SK-N-SH (cell line): ENCODE data around the gene KRAS. TPM values are rescaled to one million over a fixed set of nuclear protein-coding genes. Genes with fewer than 3 reads are reported as not detected.

Source experiments
- CTCF ChIA-PET: fragments of 300-600, 350-600 bp; formaldehyde crosslinking; extraction: SDS; loops from one replicate; lab custom pipeline; 2021; lab: Yijun Ruan, JAX
- POLR2A ChIA-PET: fragments of 350-600 bp; sonication (Branson Sonifier 250); formaldehyde crosslinking; extraction: SDS; loops from one replicate; lab custom pipeline; 2020; ENCODE audit warnings: antibody characterized with exemption, inconsistent platforms; lab: Yijun Ruan, JAX
- DNase-seq: peaks from one replicate; pipeline ENCODE4 v3.0.0; 2012
- H2AFZ ChIP-seq: fragments of 200-600 bp; sonication (generic); 2 replicates; pipeline ENCODE4 v1.8.1; 2016; ENCODE audit warnings: antibody characterized with exemption, mild to moderate bottlenecking, low read depth
- H3F3A ChIP-seq: fragments of 200-600 bp; sonication (generic); replicated peaks from 2 replicates; pipeline ENCODE3; 2016; ENCODE audit warnings: antibody characterized with exemption, mild to moderate bottlenecking; ENCODE audit not compliant: insufficient read depth
- H3K27ac ChIP-seq, 2 experiments: fragments of 200-500 bp in 1 of 2; fragments of 200-600 bp in 1 of 2; sonication (Bioruptor generic) in 1 of 2; sonication (generic), shearing (Covaris generic) in 1 of 2; 2 replicates each; pipeline versions ENCODE4 v1.5.1 to v1.6.1; 2014 to 2016; ENCODE audit warnings: low read depth in 2 of 2, inconsistent platforms in 1 of 2, low read length in 1 of 2, mild to moderate bottlenecking in 1 of 2, mixed read lengths in 1 of 2
- H3K27me3 ChIP-seq: fragments of 200-600 bp; sonication (generic), shearing (Covaris generic); 2 replicates; pipeline ENCODE4 v1.6.1; 2016; ENCODE audit warnings: mixed run types; ENCODE audit not compliant: insufficient read depth
- H3K36me3 ChIP-seq, 2 experiments: fragments of 200-500 bp in 1 of 2; fragments of 200-600 bp in 1 of 2; sonication (Bioruptor generic) in 1 of 2; sonication (generic) in 1 of 2; replicated peaks in 1 of 2; 2 replicates each; pipeline versions ENCODE3 to v1.5.1; 2014 to 2016; ENCODE audit warnings: low read length in 1 of 2, mild to moderate bottlenecking in 1 of 2; ENCODE audit not compliant: insufficient read depth in 2 of 2, control insufficient read depth in 1 of 2
- H3K4me1 ChIP-seq, 2 experiments: fragments of 200-500 bp in 1 of 2; fragments of 200-600 bp in 1 of 2; sonication (Bioruptor generic) in 1 of 2; sonication (generic), shearing (Covaris generic) in 1 of 2; 2 replicates each; pipeline versions ENCODE4 v1.5.1 to v1.6.1; 2014 to 2016; ENCODE audit warnings: low read depth in 1 of 2, low read length in 1 of 2, mixed run types in 1 of 2; ENCODE audit not compliant: insufficient read depth in 2 of 2, control insufficient read depth in 1 of 2
- H3K4me2 ChIP-seq: fragments of 200-600 bp; sonication (generic), shearing (Covaris generic); 2 replicates; pipeline ENCODE4 v1.6.1; 2017; ENCODE audit warnings: mixed run types
- H3K4me3 ChIP-seq, 2 experiments: fragments of 200-500 bp in 1 of 2; fragments of 200-600 bp in 1 of 2; sonication (Bioruptor generic) in 1 of 2; sonication (generic), shearing (Covaris generic) in 1 of 2; 2 replicates each; pipeline versions ENCODE4 v1.5.1 to v1.8.1; 2014 to 2016; ENCODE audit warnings: low read depth in 2 of 2, inconsistent platforms in 1 of 2, low read length in 1 of 2, mild to moderate bottlenecking in 1 of 2, mixed read lengths in 1 of 2, moderate library complexity in 1 of 2
- H3K79me2 ChIP-seq: fragments of 200-600 bp; sonication (generic); 2 replicates; pipeline ENCODE4 v1.8.1; 2017; ENCODE audit warnings: mild to moderate bottlenecking; ENCODE audit not compliant: insufficient read depth
- H3K9ac ChIP-seq: fragments of 200-600 bp; sonication (generic); 2 replicates; pipeline ENCODE4 v1.6.1; 2017; ENCODE audit warnings: mixed run types
- H3K9me2 ChIP-seq: fragments of 200-600 bp; sonication (generic); 2 replicates; pipeline ENCODE4 v1.6.1; 2017; ENCODE audit warnings: mixed run types
- H3K9me3 ChIP-seq: fragments of 200-600 bp; sonication (generic); 2 replicates; pipeline ENCODE4 v1.6.1; 2017; ENCODE audit warnings: mixed run types, mild to moderate bottlenecking, moderate library complexity
- H4K20me1 ChIP-seq: fragments of 200-600 bp; sonication (generic); 2 replicates; pipeline ENCODE4 v1.6.1; 2017; ENCODE audit warnings: mild to moderate bottlenecking, mixed run types; ENCODE audit not compliant: insufficient read depth
- CHD2 ChIP-seq: fragments of 150-350 bp; IDR thresholded peaks from 2 replicates; pipeline ENCODE4 v1.6.1; 2018; ENCODE audit warnings: low read length; ENCODE audit not compliant: partially characterized antibody
- EP300 ChIP-seq, 2 experiments: IDR thresholded peaks; 2 replicates each; pipeline versions ENCODE4 v1.4.0 to v1.6.1; 2012; ENCODE audit warnings: borderline replicate concordance in 1 of 2, low read depth in 1 of 2, low read length in 1 of 2
- FOSL2 ChIP-seq: IDR thresholded peaks from 2 replicates; pipeline ENCODE4 v1.4.0; 2012; ENCODE audit warnings: low read depth, mild to moderate bottlenecking, moderate library complexity, borderline replicate concordance
- FOXJ3 ChIP-seq: sonication (generic); formaldehyde crosslinking; IDR thresholded peaks from 2 replicates; pipeline ENCODE4 v1.5.1; 2020; ENCODE audit warnings: mild to moderate bottlenecking, missing genetic modification reagents
- FOXM1 ChIP-seq: IDR thresholded peaks from 2 replicates; pipeline ENCODE4 v1.4.0; 2012; ENCODE audit warnings: low read depth, mild to moderate bottlenecking
- GATA2 ChIP-seq: sonication (generic); formaldehyde crosslinking; IDR thresholded peaks from 2 replicates; pipeline ENCODE4 v1.5.0; 2020; ENCODE audit warnings: mild to moderate bottlenecking, missing genetic modification reagents
- JUND ChIP-seq: IDR thresholded peaks from 2 replicates; pipeline ENCODE4 v1.4.0; 2012
- MEF2A ChIP-seq: IDR thresholded peaks from 2 replicates; pipeline ENCODE4 v1.4.0; 2012; ENCODE audit warnings: low read depth, borderline replicate concordance
- MXI1 ChIP-seq: IDR thresholded peaks from 2 replicates; pipeline ENCODE4 v1.6.1; 2012; ENCODE audit warnings: mild to moderate bottlenecking, low read depth, low read length, improper control_type of control experiment
- NRF1 ChIP-seq: IDR thresholded peaks from 2 replicates; pipeline ENCODE4 v1.6.1; 2012; ENCODE audit warnings: low read depth, mild to moderate bottlenecking, low read length
- RFX5 ChIP-seq: IDR thresholded peaks from 2 replicates; pipeline ENCODE4 v1.6.1; 2012; ENCODE audit warnings: mild to moderate bottlenecking, improper control_type of control experiment, low read length
- RXRA ChIP-seq: IDR thresholded peaks from 2 replicates; pipeline ENCODE4 v1.4.0; 2012; ENCODE audit warnings: low read depth, mild to moderate bottlenecking, borderline replicate concordance
- SIN3A ChIP-seq: IDR thresholded peaks from 2 replicates; pipeline ENCODE4 v1.6.1; 2012; ENCODE audit warnings: low read depth, mild to moderate bottlenecking, low read length, moderate library complexity, borderline replicate concordance
- SMC3 ChIP-seq: IDR thresholded peaks from 2 replicates; pipeline ENCODE4 v1.6.1; 2012; ENCODE audit warnings: low read depth, low read length, improper control_type of control experiment
- TEAD4 ChIP-seq: IDR thresholded peaks from 2 replicates; pipeline ENCODE4 v1.4.0; 2012; ENCODE audit warnings: mild to moderate bottlenecking, borderline replicate concordance; ENCODE audit not compliant: insufficient read depth
- YY1 ChIP-seq: IDR thresholded peaks from 2 replicates; pipeline ENCODE4 v1.4.0; 2012; ENCODE audit warnings: low read depth, mild to moderate bottlenecking
- WGBS: methylation state at CpG from one replicate; pipeline ENCODE4 v1.1.6; 2017; ENCODE audit warnings: low lambda C conversion rate; 5-methylcytosine and 5-hydroxymethylcytosine counted together
- polyA plus RNA-seq, 3 experiments: library from polyadenylated mRNA; depleted of rRNA; stranded (reverse); fragments of >200 nt; gene quantifications; 2 replicates each; pipeline ENCODE4 v1.2.3, GENCODE V29; 2012
- TF ChIP-seq, protein P1 (sequence below): fragments of 200-600 bp; sonication (generic); IDR thresholded peaks from 2 replicates; pipeline ENCODE4 v1.6.1; 2017; ENCODE audit warnings: antibody characterized with exemption, mild to moderate bottlenecking, moderate library complexity
- TF ChIP-seq, protein P2 (sequence below): IDR thresholded peaks from 2 replicates; pipeline ENCODE4 v1.4.0; 2012; ENCODE audit warnings: low read depth, borderline replicate concordance
- TF ChIP-seq, protein P3 (sequence below): IDR thresholded peaks from 2 replicates; pipeline ENCODE4; 2012

Gene KRAS
- polyA plus RNA-seq, 1 of the 3 experiments (the other 2 are of a cell fraction) = 8.0 TPM

DNA sequence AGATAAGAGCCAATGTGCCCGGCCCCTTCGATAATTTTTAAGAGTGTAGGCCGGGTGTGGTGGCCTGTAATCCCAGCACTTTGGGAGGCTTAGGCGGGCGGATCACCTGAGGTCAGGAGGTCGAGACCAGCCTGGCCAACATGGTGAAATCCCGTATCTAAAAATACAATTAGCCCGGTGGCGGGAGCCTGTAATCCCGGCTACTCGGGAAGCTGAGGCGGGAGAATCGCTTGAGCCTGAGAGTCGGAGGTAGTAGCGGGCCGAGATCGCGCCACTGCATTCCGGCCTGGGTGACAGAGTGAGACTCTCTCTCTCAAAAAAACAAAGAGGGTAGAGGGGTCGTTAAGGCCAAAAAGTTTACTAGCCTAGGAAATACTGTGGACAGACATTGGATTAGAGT lies 2.6 kb downstream of the KRAS start (continued):
- TF ChIP-seq FOXJ3 (CRISPR knock-in tag) (no peak), CHD2 (no peak), RXRA (no peak), FOSL2 (no peak)
- TF ChIP-seq, all 33 proteins: peak for 0

DNA sequence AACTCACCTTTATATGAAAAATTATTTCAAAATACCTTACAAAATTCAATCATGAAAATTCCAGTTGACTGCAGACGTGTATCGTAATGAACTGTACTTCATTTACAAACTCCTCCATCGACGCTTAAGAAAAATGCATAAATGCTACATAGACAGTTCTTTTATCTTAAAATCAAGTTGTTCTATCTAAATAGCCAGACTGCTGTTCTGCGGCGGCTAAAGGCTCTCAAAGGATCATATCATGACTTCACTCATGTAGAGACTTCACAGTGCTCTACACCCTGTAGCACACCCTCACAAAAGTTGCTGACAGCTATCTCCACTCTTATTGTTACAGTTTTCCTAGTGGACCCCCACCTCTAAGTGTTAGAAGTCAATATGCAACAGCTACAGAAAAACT lies 5.2 kb downstream of the KRAS start:
- no peak for TF ChIP-seq SMC3
- no peak for TF ChIP-seq YY1
- no peak for TF ChIP-seq MEF2A
- TF ChIP-seq GATA2 (CRISPR knock-in tag) = no peak
- TF ChIP-seq CHD2 = no peak
- no peak for TF ChIP-seq SIN3A
- TF ChIP-seq, protein P1, sequence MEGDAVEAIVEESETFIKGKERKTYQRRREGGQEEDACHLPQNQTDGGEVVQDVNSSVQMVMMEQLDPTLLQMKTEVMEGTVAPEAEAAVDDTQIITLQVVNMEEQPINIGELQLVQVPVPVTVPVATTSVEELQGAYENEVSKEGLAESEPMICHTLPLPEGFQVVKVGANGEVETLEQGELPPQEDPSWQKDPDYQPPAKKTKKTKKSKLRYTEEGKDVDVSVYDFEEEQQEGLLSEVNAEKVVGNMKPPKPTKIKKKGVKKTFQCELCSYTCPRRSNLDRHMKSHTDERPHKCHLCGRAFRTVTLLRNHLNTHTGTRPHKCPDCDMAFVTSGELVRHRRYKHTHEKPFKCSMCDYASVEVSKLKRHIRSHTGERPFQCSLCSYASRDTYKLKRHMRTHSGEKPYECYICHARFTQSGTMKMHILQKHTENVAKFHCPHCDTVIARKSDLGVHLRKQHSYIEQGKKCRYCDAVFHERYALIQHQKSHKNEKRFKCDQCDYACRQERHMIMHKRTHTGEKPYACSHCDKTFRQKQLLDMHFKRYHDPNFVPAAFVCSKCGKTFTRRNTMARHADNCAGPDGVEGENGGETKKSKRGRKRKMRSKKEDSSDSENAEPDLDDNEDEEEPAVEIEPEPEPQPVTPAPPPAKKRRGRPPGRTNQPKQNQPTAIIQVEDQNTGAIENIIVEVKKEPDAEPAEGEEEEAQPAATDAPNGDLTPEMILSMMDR = no peak
- no peak for TF ChIP-seq MXI1
- TF ChIP-seq RFX5 = no peak
- no peak for TF ChIP-seq FOXM1
- no peak for TF ChIP-seq JUND
- no peak for TF ChIP-seq EP300 (IDR thresholded peaks at IDR 0.05; ENCODE audit: borderline replicate concordance in 1 of 2, low read depth in 1 of 2, low read length in 1 of 2)
- TF ChIP-seq, protein P2, sequence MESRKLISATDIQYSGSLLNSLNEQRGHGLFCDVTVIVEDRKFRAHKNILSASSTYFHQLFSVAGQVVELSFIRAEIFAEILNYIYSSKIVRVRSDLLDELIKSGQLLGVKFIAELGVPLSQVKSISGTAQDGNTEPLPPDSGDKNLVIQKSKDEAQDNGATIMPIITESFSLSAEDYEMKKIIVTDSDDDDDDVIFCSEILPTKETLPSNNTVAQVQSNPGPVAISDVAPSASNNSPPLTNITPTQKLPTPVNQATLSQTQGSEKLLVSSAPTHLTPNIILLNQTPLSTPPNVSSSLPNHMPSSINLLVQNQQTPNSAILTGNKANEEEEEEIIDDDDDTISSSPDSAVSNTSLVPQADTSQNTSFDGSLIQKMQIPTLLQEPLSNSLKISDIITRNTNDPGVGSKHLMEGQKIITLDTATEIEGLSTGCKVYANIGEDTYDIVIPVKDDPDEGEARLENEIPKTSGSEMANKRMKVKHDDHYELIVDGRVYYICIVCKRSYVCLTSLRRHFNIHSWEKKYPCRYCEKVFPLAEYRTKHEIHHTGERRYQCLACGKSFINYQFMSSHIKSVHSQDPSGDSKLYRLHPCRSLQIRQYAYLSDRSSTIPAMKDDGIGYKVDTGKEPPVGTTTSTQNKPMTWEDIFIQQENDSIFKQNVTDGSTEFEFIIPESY = no peak
- no peak for TF ChIP-seq TEAD4
- TF ChIP-seq NRF1 = no peak
- TF ChIP-seq, protein P3, sequence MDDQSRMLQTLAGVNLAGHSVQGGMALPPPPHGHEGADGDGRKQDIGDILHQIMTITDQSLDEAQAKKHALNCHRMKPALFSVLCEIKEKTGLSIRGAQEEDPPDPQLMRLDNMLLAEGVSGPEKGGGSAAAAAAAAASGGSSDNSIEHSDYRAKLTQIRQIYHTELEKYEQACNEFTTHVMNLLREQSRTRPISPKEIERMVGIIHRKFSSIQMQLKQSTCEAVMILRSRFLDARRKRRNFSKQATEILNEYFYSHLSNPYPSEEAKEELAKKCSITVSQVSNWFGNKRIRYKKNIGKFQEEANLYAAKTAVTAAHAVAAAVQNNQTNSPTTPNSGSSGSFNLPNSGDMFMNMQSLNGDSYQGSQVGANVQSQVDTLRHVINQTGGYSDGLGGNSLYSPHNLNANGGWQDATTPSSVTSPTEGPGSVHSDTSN = no peak

More for the DNA sequence above, 5.2 kb downstream of the KRAS start:
- Histone ChIP-seq H3K9ac (no peak overlapping the region), H2AFZ (no peak overlapping the region), H3K27me3 (no peaks in the 10 kb centered on the region), H3F3A (no peaks in the 10 kb centered on the region), H4K20me1 (peaks cover 29% of the 10 kb centered on the region), H3K9me2 (no peaks in the 10 kb centered on the region), H3K4me3 (no peak overlapping the region), H3K36me3 (peaks cover 33 to 42% of the 10 kb centered on the region in 2 experiments), H3K9me3 (no peaks in the 10 kb centered on the region), H3K4me2 (no peak overlapping the region), H3K27ac (no peak overlapping the region; a peak in 1 of 4 replicates), H3K79me2 (peaks cover 89% of the 10 kb centered on the region), H3K4me1 (peaks cover 5 to 7% of the 10 kb centered on the region in 2 experiments; a peak in 3 of 4 replicates)
- CTCF ChIA-PET = interaction anchor here (2.7 kb wide), 1 partner anchor 142 kb away, joined by 17 read pairs; no protein-coding TSS in a partner anchor
- DNase-seq = no peak
- 96% methylated on average over 6 of the region's 6 CpGs for WGBS
- POLR2A ChIA-PET = no interaction called here
